ENCODE measurements around the gene AUTS2.

Gene AUTS2

DNA sequence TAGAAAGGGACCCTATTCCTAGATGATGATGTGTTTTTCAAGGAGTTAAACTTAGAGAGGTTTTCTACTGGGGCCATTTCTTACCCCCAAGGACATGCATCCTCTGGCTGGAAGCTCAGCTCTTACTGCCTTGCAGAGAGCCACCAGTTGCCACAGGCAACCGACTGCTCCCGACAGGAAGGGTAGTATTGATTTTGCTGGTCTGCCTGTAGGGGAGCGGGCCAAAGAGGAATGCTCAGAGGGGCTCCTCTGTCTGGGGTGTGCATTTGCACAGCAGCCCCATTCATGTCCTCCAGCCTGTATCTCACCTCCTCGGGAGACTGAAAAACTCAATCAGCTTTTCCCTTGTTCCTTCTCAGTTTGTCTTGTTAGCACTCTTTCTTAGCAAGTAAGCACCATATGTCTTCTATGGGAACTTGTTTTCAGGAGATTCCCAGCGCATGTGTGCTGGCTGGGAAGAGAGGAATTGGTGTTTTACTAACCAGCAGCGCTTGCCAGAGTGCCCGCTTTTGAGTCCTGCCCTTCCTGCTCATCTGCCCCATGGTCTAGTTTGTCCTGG is 794.7 kb downstream of the AUTS2 start:
- H3K9ac ChIP-seq (ENCODE audit: low read length in 2 of 2) = no peak overlapping the region
- H3K4me3 ChIP-seq (ENCODE audit: low read length in 2 of 2) = no peak overlapping the region
- no peaks in the 10 kb centered on the region for H3K36me3 ChIP-seq (ENCODE audit: control insufficient read depth in 2 of 2, insufficient read depth in 2 of 2, low read length in 2 of 2)
- H3K27ac ChIP-seq (ENCODE audit: low read length) = no peak overlapping the region
- H3K9me3 ChIP-seq (ENCODE audit: control insufficient read depth in 2 of 2, low read length in 2 of 2) = no peaks in the 10 kb centered on the region
- H3K4me1 ChIP-seq (ENCODE audit: control insufficient read depth, insufficient read depth, low read length) = no peaks in the 10 kb centered on the region
- H3K27me3 ChIP-seq (ENCODE audit: control insufficient read depth in 1 of 2, insufficient read depth in 2 of 2, low read length in 2 of 2) = no peaks in the 10 kb centered on the region

DNA sequence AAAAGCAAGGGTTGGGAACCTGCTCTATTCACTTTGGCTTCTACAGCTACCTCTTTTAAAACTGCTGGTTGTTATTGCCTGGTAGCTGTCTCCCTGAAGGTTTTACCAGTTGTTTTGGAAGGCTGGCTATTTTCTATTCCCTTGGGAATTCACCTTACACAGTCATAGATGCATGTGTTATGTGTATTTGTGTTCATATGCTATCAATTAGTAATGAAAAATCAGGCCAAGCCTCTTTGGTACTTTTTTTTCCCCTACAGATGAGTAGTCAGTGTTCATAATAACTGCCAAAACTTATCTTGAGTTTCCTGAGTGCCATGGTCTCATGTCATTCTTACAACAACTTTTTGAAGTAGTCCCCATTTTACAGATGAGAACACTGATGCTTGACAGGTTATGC is 795.7 kb downstream of the AUTS2 start:
- Histone ChIP-seq H3K36me3 (ENCODE audit: control insufficient read depth in 2 of 2, insufficient read depth in 2 of 2, low read length in 2 of 2) (no peaks in the 10 kb centered on the region), H3K9me3 (ENCODE audit: control insufficient read depth in 2 of 2, low read length in 2 of 2) (no peaks in the 10 kb centered on the region), H3K27me3 (ENCODE audit: control insufficient read depth in 1 of 2, insufficient read depth in 2 of 2, low read length in 2 of 2) (no peaks in the 10 kb centered on the region), H3K4me3 (ENCODE audit: low read length in 2 of 2) (no peak overlapping the region), H3K27ac (ENCODE audit: low read length) (no peak overlapping the region), H3K9ac (ENCODE audit: low read length in 2 of 2) (no peak overlapping the region), H3K4me1 (ENCODE audit: control insufficient read depth, insufficient read depth, low read length) (no peaks in the 10 kb centered on the region)

DNA sequence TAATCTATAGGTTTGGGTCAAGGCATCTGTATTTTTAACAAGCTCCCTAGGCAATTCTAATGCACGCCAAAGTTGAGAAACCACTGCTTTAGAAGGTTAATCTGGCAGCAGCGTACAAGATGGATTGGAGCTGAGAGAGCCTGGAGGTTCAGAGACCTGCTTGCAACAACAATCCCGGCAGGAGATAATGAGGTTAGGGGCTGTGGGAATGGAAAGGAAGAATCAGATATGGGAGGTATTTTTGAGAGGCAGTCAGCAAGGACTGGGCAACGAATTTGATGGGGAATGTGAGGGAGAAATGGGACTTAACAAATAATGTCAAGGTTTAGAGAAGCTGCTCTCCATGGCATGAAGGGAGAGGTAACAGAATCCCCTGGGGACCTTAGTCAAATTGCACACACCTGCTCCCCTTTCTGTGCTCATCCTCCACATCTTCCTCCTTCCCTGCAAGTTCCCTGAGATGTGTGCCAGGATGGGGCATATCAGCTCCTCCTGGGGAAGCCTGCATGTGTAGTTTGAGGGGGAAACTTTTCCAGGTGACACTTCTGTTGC is 802.6 kb downstream of the AUTS2 start:
- H3K27ac ChIP-seq (ENCODE audit: low read length) = no peak overlapping the region
- H3K27me3 ChIP-seq (ENCODE audit: control insufficient read depth in 1 of 2, insufficient read depth in 2 of 2, low read length in 2 of 2) = no peaks in the 10 kb centered on the region
- no peak overlapping the region for H3K9ac ChIP-seq (ENCODE audit: low read length in 2 of 2)
- H3K36me3 ChIP-seq (ENCODE audit: control insufficient read depth in 2 of 2, insufficient read depth in 2 of 2, low read length in 2 of 2) = no peaks in the 10 kb centered on the region
- H3K4me1 ChIP-seq (ENCODE audit: control insufficient read depth, insufficient read depth, low read length) = no peaks in the 10 kb centered on the region
- no peaks in the 10 kb centered on the region for H3K9me3 ChIP-seq (ENCODE audit: control insufficient read depth in 2 of 2, low read length in 2 of 2)
- no peak overlapping the region for H3K4me3 ChIP-seq (ENCODE audit: low read length in 2 of 2)

DNA sequence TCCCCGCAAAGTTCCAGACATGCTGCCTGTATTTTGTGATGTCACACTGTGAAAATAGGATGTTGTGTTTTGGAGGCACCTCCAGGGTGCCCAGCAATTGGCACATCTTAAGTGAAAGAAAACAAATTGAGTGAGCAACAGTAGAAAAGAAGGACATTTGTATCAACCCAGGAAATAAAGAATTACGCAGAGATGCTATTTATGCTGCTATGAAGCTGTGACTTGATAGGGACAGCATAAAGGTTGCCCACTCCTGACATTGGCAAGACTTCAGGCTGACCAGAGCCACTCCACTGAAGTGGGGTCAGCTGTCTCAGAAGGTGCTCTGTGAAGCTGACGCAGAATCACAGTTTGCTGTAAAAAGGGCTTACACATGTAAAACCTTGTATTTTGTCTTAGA is 803.8 kb downstream of the AUTS2 start:
- no peaks in the 10 kb centered on the region for H3K27me3 ChIP-seq (ENCODE audit: control insufficient read depth in 1 of 2, insufficient read depth in 2 of 2, low read length in 2 of 2)
- H3K4me3 ChIP-seq (ENCODE audit: low read length in 2 of 2) = no peak overlapping the region
- no peaks in the 10 kb centered on the region for H3K4me1 ChIP-seq (ENCODE audit: control insufficient read depth, insufficient read depth, low read length)
- H3K9me3 ChIP-seq (ENCODE audit: control insufficient read depth in 2 of 2, low read length in 2 of 2) = no peaks in the 10 kb centered on the region
- no peaks in the 10 kb centered on the region for H3K36me3 ChIP-seq (ENCODE audit: control insufficient read depth in 2 of 2, insufficient read depth in 2 of 2, low read length in 2 of 2)
- no peak overlapping the region for H3K9ac ChIP-seq (ENCODE audit: low read length in 2 of 2)
- no peak overlapping the region for H3K27ac ChIP-seq (ENCODE audit: low read length)

DNA sequence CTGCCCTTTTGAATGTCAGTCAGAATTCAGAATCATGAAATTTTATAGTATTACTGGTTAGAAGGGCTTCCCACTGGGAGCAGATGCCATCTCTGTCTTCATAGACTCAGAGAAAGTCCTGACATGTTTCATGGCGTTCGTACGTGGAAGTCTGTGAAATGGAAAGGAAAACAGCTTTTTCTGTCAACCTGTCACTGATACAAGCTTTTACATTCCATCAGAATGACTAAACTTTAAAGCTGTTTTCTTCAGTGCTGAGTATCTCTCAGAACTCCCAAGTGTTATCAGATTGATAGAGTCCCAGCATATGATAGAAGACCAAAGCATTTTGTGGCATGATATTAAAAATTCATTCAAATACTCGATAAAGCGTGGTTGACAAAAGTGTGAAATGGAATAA is 807.0 kb downstream of the AUTS2 start:
- H3K27ac ChIP-seq (ENCODE audit: low read length) = no peak overlapping the region
- no peaks in the 10 kb centered on the region for H3K9me3 ChIP-seq (ENCODE audit: control insufficient read depth in 2 of 2, low read length in 2 of 2)
- no peak overlapping the region for H3K4me3 ChIP-seq (ENCODE audit: low read length in 2 of 2)
- H3K4me1 ChIP-seq (ENCODE audit: control insufficient read depth, insufficient read depth, low read length) = no peaks in the 10 kb centered on the region
- H3K27me3 ChIP-seq (ENCODE audit: control insufficient read depth in 1 of 2, insufficient read depth in 2 of 2, low read length in 2 of 2) = no peaks in the 10 kb centered on the region
- H3K36me3 ChIP-seq (ENCODE audit: control insufficient read depth in 2 of 2, insufficient read depth in 2 of 2, low read length in 2 of 2) = no peaks in the 10 kb centered on the region
- H3K9ac ChIP-seq (ENCODE audit: low read length in 2 of 2) = no peak overlapping the region

DNA sequence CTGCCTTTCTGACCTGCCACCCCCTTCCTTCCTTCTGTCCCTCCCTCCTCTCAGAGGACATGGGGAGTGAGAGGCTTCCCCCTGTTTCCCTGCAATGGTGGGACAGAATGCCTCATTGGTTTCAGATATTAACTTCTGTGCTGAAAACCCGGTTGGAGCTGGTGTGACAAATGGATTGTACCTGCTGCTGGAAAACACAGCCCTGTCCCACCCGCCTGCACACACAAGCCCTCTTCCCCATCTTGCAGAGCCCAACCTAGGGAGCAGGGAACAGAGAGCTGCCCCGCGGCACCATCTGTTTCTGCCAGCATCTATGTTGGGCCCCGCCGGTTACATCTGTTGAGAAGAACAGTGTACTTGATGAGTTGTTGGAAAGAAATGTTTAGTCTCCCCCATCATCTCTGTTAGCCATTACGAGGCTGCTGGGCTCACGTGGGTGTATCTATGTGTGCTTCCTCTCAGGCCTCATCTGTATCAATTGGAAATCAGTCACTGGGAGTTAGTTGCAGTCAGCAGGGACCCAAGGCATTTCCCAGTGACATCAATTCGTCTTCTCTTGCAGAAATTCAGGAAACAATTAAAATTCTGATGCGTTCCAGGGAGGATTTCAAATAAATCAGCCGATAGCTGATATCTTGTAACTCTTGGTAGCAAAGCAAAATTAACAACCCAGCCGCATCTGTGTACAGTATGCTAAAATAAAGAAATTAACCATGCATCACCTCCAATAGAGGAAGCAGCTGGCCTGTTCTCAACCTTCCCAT is 808.1 kb downstream of the AUTS2 start:
- H3K4me1 ChIP-seq (ENCODE audit: control insufficient read depth, insufficient read depth, low read length) = no peaks in the 10 kb centered on the region
- no peaks in the 10 kb centered on the region for H3K27me3 ChIP-seq (ENCODE audit: control insufficient read depth in 1 of 2, insufficient read depth in 2 of 2, low read length in 2 of 2)
- H3K36me3 ChIP-seq (ENCODE audit: control insufficient read depth in 2 of 2, insufficient read depth in 2 of 2, low read length in 2 of 2) = no peaks in the 10 kb centered on the region
- no peak overlapping the region for H3K4me3 ChIP-seq (ENCODE audit: low read length in 2 of 2)
- H3K9ac ChIP-seq (ENCODE audit: low read length in 2 of 2) = no peak overlapping the region
- H3K9me3 ChIP-seq (ENCODE audit: control insufficient read depth in 2 of 2, low read length in 2 of 2) = no peaks in the 10 kb centered on the region
- no peak overlapping the region for H3K27ac ChIP-seq (ENCODE audit: low read length)

DNA sequence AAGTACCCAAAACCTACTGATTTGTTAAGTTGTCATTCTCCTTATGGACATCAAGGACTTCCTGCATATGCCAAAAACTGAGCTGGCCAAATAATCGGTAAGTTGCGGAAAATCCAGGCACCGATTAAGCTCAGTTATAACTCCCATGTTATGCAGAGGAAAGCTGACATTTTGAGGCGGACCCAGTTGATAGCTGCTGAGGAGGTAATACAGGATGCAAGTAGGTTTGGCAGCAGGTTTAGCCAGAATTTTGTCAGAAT is 808.6 kb downstream of the AUTS2 start:
- no peak overlapping the region for H3K4me3 ChIP-seq (ENCODE audit: low read length in 2 of 2)
- no peaks in the 10 kb centered on the region for H3K36me3 ChIP-seq (ENCODE audit: control insufficient read depth in 2 of 2, insufficient read depth in 2 of 2, low read length in 2 of 2)
- no peak overlapping the region for H3K9ac ChIP-seq (ENCODE audit: low read length in 2 of 2)
- no peaks in the 10 kb centered on the region for H3K9me3 ChIP-seq (ENCODE audit: control insufficient read depth in 2 of 2, low read length in 2 of 2)
- H3K4me1 ChIP-seq (ENCODE audit: control insufficient read depth, insufficient read depth, low read length) = no peaks in the 10 kb centered on the region
- no peaks in the 10 kb centered on the region for H3K27me3 ChIP-seq (ENCODE audit: control insufficient read depth in 1 of 2, insufficient read depth in 2 of 2, low read length in 2 of 2)
- no peak overlapping the region for H3K27ac ChIP-seq (ENCODE audit: low read length)

DNA sequence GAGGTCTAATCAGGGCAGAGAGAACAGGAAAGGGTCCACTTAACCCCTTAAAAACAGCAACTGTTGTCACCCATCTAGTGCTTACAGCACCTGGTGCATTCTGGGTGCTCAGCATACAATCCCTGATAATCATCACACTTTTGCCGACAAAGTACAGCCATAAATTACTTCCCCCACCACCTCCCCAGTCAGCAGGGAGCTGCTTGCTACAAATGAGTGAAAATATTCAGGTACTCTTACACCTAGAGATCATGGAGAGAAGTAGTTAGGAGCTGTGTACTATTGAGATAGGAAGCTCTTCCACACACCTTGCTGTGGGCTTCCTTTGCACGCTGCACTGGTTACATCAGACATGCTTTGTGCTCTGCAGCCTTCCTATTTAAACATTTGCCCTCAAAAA is 810.2 kb downstream of the AUTS2 start:
- Histone ChIP-seq H3K4me1 (ENCODE audit: control insufficient read depth, insufficient read depth, low read length) (no peaks in the 10 kb centered on the region), H3K27me3 (ENCODE audit: control insufficient read depth in 1 of 2, insufficient read depth in 2 of 2, low read length in 2 of 2) (no peaks in the 10 kb centered on the region), H3K9ac (ENCODE audit: low read length in 2 of 2) (no peak overlapping the region), H3K27ac (ENCODE audit: low read length) (no peak overlapping the region), H3K36me3 (ENCODE audit: control insufficient read depth in 2 of 2, insufficient read depth in 2 of 2, low read length in 2 of 2) (no peaks in the 10 kb centered on the region), H3K4me3 (ENCODE audit: low read length in 2 of 2) (no peak overlapping the region), H3K9me3 (ENCODE audit: control insufficient read depth in 2 of 2, low read length in 2 of 2) (no peaks in the 10 kb centered on the region)

DNA sequence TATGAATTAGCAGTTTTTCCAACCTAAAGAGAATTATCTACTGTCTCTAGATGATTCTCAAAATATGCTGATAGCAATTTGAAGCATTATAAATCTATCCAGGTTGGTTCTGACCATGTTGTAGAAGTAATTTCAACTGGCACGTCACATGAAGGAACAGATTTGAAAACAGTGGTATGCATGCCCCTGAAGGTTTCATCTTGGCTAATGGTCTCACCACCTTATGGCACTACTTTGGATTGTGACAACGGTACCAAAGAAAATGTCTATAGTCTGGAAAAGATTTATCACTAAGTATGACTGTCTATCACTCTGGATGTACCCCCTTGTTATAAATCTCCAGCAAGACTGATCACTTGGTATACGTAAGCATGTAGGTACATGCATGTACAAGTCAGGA is 810.6 kb downstream of the AUTS2 start:
- H3K36me3 ChIP-seq (ENCODE audit: control insufficient read depth in 2 of 2, insufficient read depth in 2 of 2, low read length in 2 of 2) = no peaks in the 10 kb centered on the region
- H3K27me3 ChIP-seq (ENCODE audit: control insufficient read depth in 1 of 2, insufficient read depth in 2 of 2, low read length in 2 of 2) = no peaks in the 10 kb centered on the region
- H3K9me3 ChIP-seq (ENCODE audit: control insufficient read depth in 2 of 2, low read length in 2 of 2) = no peaks in the 10 kb centered on the region
- H3K9ac ChIP-seq (ENCODE audit: low read length in 2 of 2) = no peak overlapping the region
- no peaks in the 10 kb centered on the region for H3K4me1 ChIP-seq (ENCODE audit: control insufficient read depth, insufficient read depth, low read length)
- H3K4me3 ChIP-seq (ENCODE audit: low read length in 2 of 2) = no peak overlapping the region
- H3K27ac ChIP-seq (ENCODE audit: low read length) = no peak overlapping the region

DNA sequence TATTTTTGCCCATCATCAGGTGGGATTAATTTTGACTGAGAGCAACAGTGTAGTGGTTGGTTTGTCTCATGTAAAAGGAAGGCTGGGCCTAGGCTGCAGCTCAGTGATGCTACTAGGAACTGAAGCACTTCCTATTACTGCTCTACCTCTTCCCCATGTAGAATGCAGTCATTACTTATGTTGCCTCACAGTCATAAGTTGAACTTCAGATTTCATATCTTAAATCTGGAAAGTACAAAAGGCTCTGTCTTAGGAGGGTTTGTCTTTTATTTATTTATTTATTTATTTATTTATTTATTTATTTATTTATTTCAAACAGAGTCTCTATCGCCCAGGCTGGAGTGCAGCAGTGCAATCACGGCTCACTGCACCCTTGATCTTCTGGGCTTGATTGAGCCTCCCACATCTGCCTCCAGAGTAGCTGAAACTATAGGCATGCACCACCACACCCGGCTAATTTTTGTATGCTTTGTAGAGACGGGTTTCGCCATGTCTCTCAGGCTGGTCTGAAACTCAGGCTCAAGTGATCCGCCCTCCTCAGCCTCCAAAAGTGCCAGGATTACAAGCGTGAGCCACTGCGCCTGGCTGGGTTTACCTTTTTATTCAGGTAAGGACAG is 812.0 kb downstream of the AUTS2 start:
- H3K36me3 ChIP-seq (ENCODE audit: control insufficient read depth in 2 of 2, insufficient read depth in 2 of 2, low read length in 2 of 2) = no peaks in the 10 kb centered on the region
- no peaks in the 10 kb centered on the region for H3K9me3 ChIP-seq (ENCODE audit: control insufficient read depth in 2 of 2, low read length in 2 of 2)
- no peak overlapping the region for H3K4me3 ChIP-seq (ENCODE audit: low read length in 2 of 2)
- no peak overlapping the region for H3K27ac ChIP-seq (ENCODE audit: low read length)
- H3K27me3 ChIP-seq (ENCODE audit: control insufficient read depth in 1 of 2, insufficient read depth in 2 of 2, low read length in 2 of 2) = no peaks in the 10 kb centered on the region
- H3K4me1 ChIP-seq (ENCODE audit: control insufficient read depth, insufficient read depth, low read length) = no peaks in the 10 kb centered on the region
- no peak overlapping the region for H3K9ac ChIP-seq (ENCODE audit: low read length in 2 of 2)

DNA sequence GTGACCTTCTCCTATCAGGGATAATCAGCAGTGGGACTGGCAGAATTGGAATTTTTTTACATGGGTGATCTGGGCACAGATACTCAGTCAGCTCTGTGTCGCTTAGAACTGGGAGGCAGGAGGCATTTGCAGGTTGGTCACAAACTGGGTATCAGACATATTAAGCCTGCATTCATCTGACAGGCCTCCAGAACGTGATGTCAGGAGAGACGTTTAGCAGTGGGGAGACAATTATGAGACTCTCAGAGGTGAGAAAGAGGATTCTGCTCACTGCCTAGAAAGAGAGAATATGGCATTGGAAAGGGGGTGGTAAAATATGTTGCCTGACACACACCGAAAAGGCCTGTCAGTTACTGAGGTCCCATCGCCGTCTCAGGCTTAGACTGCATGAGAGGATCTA is 816.1 kb downstream of the AUTS2 start:
- Histone ChIP-seq H3K4me1 (ENCODE audit: control insufficient read depth, insufficient read depth, low read length) (no peaks in the 10 kb centered on the region), H3K9ac (ENCODE audit: low read length in 2 of 2) (no peak overlapping the region), H3K27me3 (ENCODE audit: control insufficient read depth in 1 of 2, insufficient read depth in 2 of 2, low read length in 2 of 2) (no peaks in the 10 kb centered on the region), H3K9me3 (ENCODE audit: control insufficient read depth in 2 of 2, low read length in 2 of 2) (no peaks in the 10 kb centered on the region), H3K4me3 (ENCODE audit: low read length in 2 of 2) (no peak overlapping the region), H3K27ac (ENCODE audit: low read length) (no peak overlapping the region), H3K36me3 (ENCODE audit: control insufficient read depth in 2 of 2, insufficient read depth in 2 of 2, low read length in 2 of 2) (peaks cover 0 to 2% of the 10 kb centered on the region in 2 donors)
